SU-DHL-6 (cell line): ENCODE results near the gene EGFL7.

Source experiments
- CTCF ChIP-seq: fragments of 200-600 bp; sonication (generic); IDR thresholded peaks from one replicate; pipeline ENCODE4 v1.5.1; 2017; ENCODE audit warnings: antibody characterized with exemption, mild to moderate bottlenecking, low read length, moderate library complexity; ENCODE audit not compliant: insufficient read depth, poor library complexity, severe bottlenecking
- EZH2phosphoT487 ChIP-seq: fragments of 200-600 bp; sonication (generic), shearing (Covaris generic); conservative IDR thresholded peaks from 2 replicates; pipeline ENCODE4 v1.6.1; 2018; ENCODE audit warnings: mild to moderate bottlenecking, antibody characterized with exemption, low read length, moderate library complexity, mixed read lengths

GRCh38 chr9:136700959-136701667 is 38.4 kb downstream of the EGFL7 start:
- no peak for TF ChIP-seq CTCF
- no peak for TF ChIP-seq EZH2phosphoT487
